Cerebellar nuclear complex (tissue), 1 donor: ENCODE measurements around the gene OR6Y1.

Source experiments
- DNase-seq, 2 experiments: peaks; one replicate each; lab custom pipeline; 2025; lab: John Stamatoyannopoulos, UW

Gene OR6Y1

GRCh38 chr1:158554352-158554751, at the start of gene OR6Y1:
TSS of gene OR6Y1 (minus strand) at chr1:158554405. CDS start at chr1:158548105, 6,300 bp downstream.
- DNase-seq: no peak

GRCh38 chr1:158600735-158601134, 46.5 kb upstream of the OR6Y1 start:
- DNase-seq: no peak

GRCh38 chr1:158586942-158587341, 32.7 kb upstream of the OR6Y1 start:
- no peak for DNase-seq

GRCh38 chr1:158583962-158584361, 29.8 kb upstream of the OR6Y1 start:
- no peak for DNase-seq

- DNase-seq: no peak
Observed at GRCh38 chr1:158579733-158580132, 25.5 kb upstream of the OR6Y1 start, which contains the start of gene OR10X1. TSS of gene OR10X1 (minus strand) at chr1:158579899. CDS start at chr1:158579899, 0 bp downstream.

- DNase-seq: no peak
Observed at GRCh38 chr1:158577561-158577960, 23.4 kb upstream of the OR6Y1 start.

- no peak for DNase-seq
Observed at GRCh38 chr1:158572226-158572625, 18.0 kb upstream of the OR6Y1 start.

GRCh38 chr1:158570480-158570879, 16.3 kb upstream of the OR6Y1 start, which contains the start of gene OR6P1:
TSS of gene OR6P1 (minus strand) at chr1:158570580. CDS start at chr1:158563604, 6,976 bp downstream.
- no peak for DNase-seq

- no peak for DNase-seq
Observed at GRCh38 chr1:158564608-158565007, 10.4 kb upstream of the OR6Y1 start.

GRCh38 chr1:158563853-158564252, 9.6 kb upstream of the OR6Y1 start:
- DNase-seq: no peak

GRCh38 chr1:158559696-158560095, 5.5 kb upstream of the OR6Y1 start:
- DNase-seq: no peak

- DNase-seq: no peak
Observed at GRCh38 chr1:158552296-158552695, 1.9 kb downstream of the OR6Y1 start.

GRCh38 chr1:158547533-158547932, 6.7 kb downstream of the OR6Y1 start:
- DNase-seq: no peak

- no peak for DNase-seq
Observed at GRCh38 chr1:158537609-158538008, 16.6 kb downstream of the OR6Y1 start.

GRCh38 chr1:158534496-158534895, 19.7 kb downstream of the OR6Y1 start:
- no peak for DNase-seq

- DNase-seq: no peak
Observed at GRCh38 chr1:158527190-158527815, 26.9 kb downstream of the OR6Y1 start.

GRCh38 chr1:158521666-158522058, 32.5 kb downstream of the OR6Y1 start:
- DNase-seq: no peak

- no peak for DNase-seq
Observed at GRCh38 chr1:158520955-158521665, 33.1 kb downstream of the OR6Y1 start.

GRCh38 chr1:158520021-158520420, 34.2 kb downstream of the OR6Y1 start:
- no peak for DNase-seq

- no peak for DNase-seq
Observed at GRCh38 chr1:158516966-158517365, 37.2 kb downstream of the OR6Y1 start.

- DNase-seq: no peak
Observed at GRCh38 chr1:158509471-158510156, 44.6 kb downstream of the OR6Y1 start.

GRCh38 chr1:158507511-158507910, 46.7 kb downstream of the OR6Y1 start:
- no peak for DNase-seq
